SU-DHL-6 (cell line): ENCODE results near the gene OR6C2.

Experiments used
- H2AFZ ChIP-seq: fragments of 200-600 bp; sonication (generic); 2 replicates; pipeline ENCODE4 v1.6.1; 2014; ENCODE audit warnings: low read depth, mild to moderate bottlenecking, moderate library complexity, mixed read lengths, antibody characterized with exemption, low read length; ENCODE audit not compliant: severe bottlenecking
- H3F3A ChIP-seq: fragments of 200-600 bp; shearing (Covaris generic); 2 replicates; pipeline ENCODE4 v1.6.0; 2016; ENCODE audit warnings: antibody characterized with exemption, mild to moderate bottlenecking; ENCODE audit not compliant: insufficient read depth
- H3K27ac ChIP-seq: fragments of 200-600 bp; sonication (generic); 2 replicates; pipeline ENCODE4 v1.5.1; 2016; ENCODE audit warnings: low read depth, mild to moderate bottlenecking, low read length, moderate library complexity, mixed read lengths
- H3K27me3 ChIP-seq: fragments of 200-600 bp; sonication (generic), shearing (Covaris generic); 2 replicates; pipeline ENCODE4 v1.6.0; 2014; ENCODE audit warnings: mild to moderate bottlenecking, low read length
- H3K36me3 ChIP-seq: fragments of 200-600 bp; sonication (generic); 2 replicates; pipeline ENCODE4 v1.6.1; 2014; ENCODE audit warnings: mild to moderate bottlenecking, low read length, mixed read lengths
- H3K4me2 ChIP-seq: fragments of 300-600, 200-600 bp; shearing (Covaris generic), sonication (generic); 2 replicates; pipeline ENCODE4 v1.6.0; 2014; ENCODE audit warnings: low read length, low read depth, mild to moderate bottlenecking; ENCODE audit not compliant: poor library complexity, severe bottlenecking
- H3K4me3 ChIP-seq: fragments of 200-600 bp; sonication (generic); 2 replicates; pipeline ENCODE4 v1.5.1; 2014; ENCODE audit warnings: antibody characterized with exemption, low read length, mild to moderate bottlenecking, mixed read lengths; ENCODE audit not compliant: insufficient read depth, poor library complexity, severe bottlenecking
- H3K79me2 ChIP-seq: fragments of 200-600 bp; sonication (generic); 2 replicates; pipeline ENCODE4 v1.6.1; 2014; ENCODE audit warnings: mild to moderate bottlenecking, low read length, moderate library complexity; ENCODE audit not compliant: insufficient read depth
- H3K9ac ChIP-seq: fragments of 200-600 bp; sonication (generic); 2 replicates; pipeline ENCODE4 v1.7.0; 2014; ENCODE audit warnings: mild to moderate bottlenecking, low read length
- H3K9me2 ChIP-seq: fragments of 200-600 bp; sonication (generic); replicated peaks from 2 replicates; pipeline ENCODE4 v1.6.1; 2014; ENCODE audit warnings: low read length; ENCODE audit not compliant: insufficient read depth
- H3K9me3 ChIP-seq: fragments of 200-600 bp; sonication (generic); 2 replicates; pipeline ENCODE4 v1.6.1; 2014; ENCODE audit warnings: low read length, mixed read lengths; ENCODE audit not compliant: insufficient read depth
- H4K20me1 ChIP-seq: fragments of 200-600 bp; sonication (generic); 2 replicates; pipeline ENCODE4 v1.6.1; 2014; ENCODE audit warnings: low read depth, mild to moderate bottlenecking, antibody characterized with exemption, low read length, moderate library complexity, mixed read lengths
- EZH2phosphoT487 ChIP-seq: fragments of 200-600 bp; sonication (generic), shearing (Covaris generic); conservative IDR thresholded peaks from 2 replicates; pipeline ENCODE4 v1.6.1; 2018; ENCODE audit warnings: mild to moderate bottlenecking, antibody characterized with exemption, low read length, moderate library complexity, mixed read lengths
- TF ChIP-seq, protein P1 (sequence below): fragments of 200-600 bp; sonication (generic); IDR thresholded peaks from one replicate; pipeline ENCODE4 v1.5.1; 2017; ENCODE audit warnings: antibody characterized with exemption, mild to moderate bottlenecking, low read length, moderate library complexity; ENCODE audit not compliant: insufficient read depth, poor library complexity, severe bottlenecking

OR6C2 gene

DNA sequence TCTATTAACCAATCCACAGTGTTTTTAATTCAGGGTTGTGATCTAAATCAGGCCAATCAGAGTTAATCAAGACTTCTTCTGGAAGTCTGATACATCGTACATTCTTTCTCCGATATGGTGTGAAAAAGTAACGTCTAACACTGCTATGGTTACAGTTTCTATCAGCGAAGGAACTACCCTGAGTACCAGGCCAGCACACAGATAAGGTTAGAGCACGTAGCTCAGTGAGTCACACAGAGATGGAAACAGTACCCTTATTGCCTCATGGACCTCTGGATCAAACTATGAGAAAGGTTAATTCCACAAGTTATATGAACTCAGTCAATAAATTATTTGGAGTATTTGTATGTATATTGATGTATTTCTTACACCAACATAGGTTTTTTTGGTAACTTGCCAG, 51.6 kb downstream of the OR6C2 start:
- no peaks in the 10 kb centered on the region for H3K27me3 ChIP-seq
- H3K27ac ChIP-seq, result no peak overlapping the region
- no peaks in the 10 kb centered on the region for H3K79me2 ChIP-seq
- H3K9ac ChIP-seq, result no peak overlapping the region
- H2AFZ ChIP-seq, result no peak overlapping the region
- H3K9me3 ChIP-seq, result no peaks in the 10 kb centered on the region
- no peaks in the 10 kb centered on the region for H4K20me1 ChIP-seq
- H3K36me3 ChIP-seq, result no peaks in the 10 kb centered on the region
- no peak overlapping the region for H3K4me3 ChIP-seq
- H3F3A ChIP-seq, result no peaks in the 10 kb centered on the region
- no peak overlapping the region for H3K4me2 ChIP-seq
- TF ChIP-seq, protein P1, sequence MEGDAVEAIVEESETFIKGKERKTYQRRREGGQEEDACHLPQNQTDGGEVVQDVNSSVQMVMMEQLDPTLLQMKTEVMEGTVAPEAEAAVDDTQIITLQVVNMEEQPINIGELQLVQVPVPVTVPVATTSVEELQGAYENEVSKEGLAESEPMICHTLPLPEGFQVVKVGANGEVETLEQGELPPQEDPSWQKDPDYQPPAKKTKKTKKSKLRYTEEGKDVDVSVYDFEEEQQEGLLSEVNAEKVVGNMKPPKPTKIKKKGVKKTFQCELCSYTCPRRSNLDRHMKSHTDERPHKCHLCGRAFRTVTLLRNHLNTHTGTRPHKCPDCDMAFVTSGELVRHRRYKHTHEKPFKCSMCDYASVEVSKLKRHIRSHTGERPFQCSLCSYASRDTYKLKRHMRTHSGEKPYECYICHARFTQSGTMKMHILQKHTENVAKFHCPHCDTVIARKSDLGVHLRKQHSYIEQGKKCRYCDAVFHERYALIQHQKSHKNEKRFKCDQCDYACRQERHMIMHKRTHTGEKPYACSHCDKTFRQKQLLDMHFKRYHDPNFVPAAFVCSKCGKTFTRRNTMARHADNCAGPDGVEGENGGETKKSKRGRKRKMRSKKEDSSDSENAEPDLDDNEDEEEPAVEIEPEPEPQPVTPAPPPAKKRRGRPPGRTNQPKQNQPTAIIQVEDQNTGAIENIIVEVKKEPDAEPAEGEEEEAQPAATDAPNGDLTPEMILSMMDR, result no peak
- no peak for TF ChIP-seq EZH2phosphoT487
- no peaks in the 10 kb centered on the region for H3K9me2 ChIP-seq

DNA sequence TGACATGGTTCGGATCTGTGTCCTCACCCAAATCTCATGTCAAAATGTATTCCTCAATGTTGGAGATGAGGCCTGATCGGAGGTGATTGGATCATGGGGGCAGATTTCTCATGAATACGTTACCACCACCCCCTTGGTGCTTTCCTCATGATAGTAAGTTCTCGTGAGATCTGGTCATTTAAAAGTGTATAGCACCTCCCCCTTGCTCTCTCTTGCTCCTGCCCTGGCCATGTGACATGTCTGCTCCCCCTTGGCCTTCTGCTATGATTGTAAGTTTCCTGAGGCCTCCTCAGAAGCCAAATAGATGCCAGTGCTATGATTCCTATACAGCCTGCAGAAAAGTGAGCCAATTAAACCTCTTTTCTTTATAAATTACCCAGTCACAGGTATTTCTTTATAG, 55.4 kb downstream of the OR6C2 start:
- no peaks in the 10 kb centered on the region for H3K27me3 ChIP-seq
- no peaks in the 10 kb centered on the region for H3F3A ChIP-seq
- no peak overlapping the region for H3K4me2 ChIP-seq
- TF ChIP-seq EZH2phosphoT487, result no peak
- TF ChIP-seq, protein P1, result no peak
- no peak overlapping the region for H3K27ac ChIP-seq
- no peaks in the 10 kb centered on the region for H3K9me3 ChIP-seq
- H2AFZ ChIP-seq, result no peak overlapping the region
- H3K9me2 ChIP-seq, result no peaks in the 10 kb centered on the region
- no peaks in the 10 kb centered on the region for H3K36me3 ChIP-seq
- no peaks in the 10 kb centered on the region for H4K20me1 ChIP-seq
- H3K79me2 ChIP-seq, result no peaks in the 10 kb centered on the region
- no peak overlapping the region for H3K4me3 ChIP-seq
- H3K9ac ChIP-seq, result no peak overlapping the region

DNA sequence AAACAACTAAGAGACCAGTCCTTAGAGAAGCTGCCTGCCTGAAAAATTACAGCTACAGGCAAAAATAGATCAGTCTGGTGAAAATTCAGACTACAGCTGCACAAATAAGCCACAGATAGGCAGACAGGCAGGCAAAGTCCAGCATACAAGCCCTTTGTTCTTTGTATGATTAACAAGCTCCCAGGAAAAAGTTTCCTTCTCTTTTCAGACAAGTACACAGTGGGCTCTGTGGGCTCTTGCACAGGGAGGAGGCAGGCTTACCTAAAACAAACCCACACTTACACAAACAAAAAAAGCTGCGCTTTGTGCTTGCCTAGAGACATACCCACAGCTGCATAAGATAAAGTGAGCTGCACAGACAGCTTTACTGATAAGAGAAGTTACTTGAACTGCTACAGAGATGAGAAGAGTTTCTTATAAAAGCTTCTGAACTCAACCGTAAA, 56.0 kb downstream of the OR6C2 start:
- Histone ChIP-seq H2AFZ (no peak overlapping the region), H3K36me3 (no peaks in the 10 kb centered on the region)

More for the DNA sequence above, 56.0 kb downstream of the OR6C2 start:
- Histone ChIP-seq H3K27ac (no peak overlapping the region), H3F3A (no peaks in the 10 kb centered on the region), H3K4me3 (no peak overlapping the region), H3K9ac (no peak overlapping the region), H3K27me3 (no peaks in the 10 kb centered on the region), H3K9me2 (no peaks in the 10 kb centered on the region), H3K79me2 (no peaks in the 10 kb centered on the region), H3K9me3 (no peaks in the 10 kb centered on the region), H3K4me2 (no peak overlapping the region), H4K20me1 (no peaks in the 10 kb centered on the region)
- no peak for TF ChIP-seq EZH2phosphoT487
- TF ChIP-seq, protein P1, result no peak
